ENCODE measurements around the gene PAK2.

GRCh38 chr3:196699749-196700148 lies 39.9 kb upstream of the PAK2 start:
- TF ChIP-seq TAF1 (IDR thresholded peaks at IDR 0.05; ENCODE audit: low read depth, low read length) = no peak
- no peak for TF ChIP-seq POLR2AphosphoS5 (IDR thresholded peaks at IDR 0.05; ENCODE audit: low read depth, low read length)
